Sigmoid colon (tissue), 4 donors: ENCODE data around the gene NFATC1.

Experiments
- POLR2A ChIP-seq, 2 donors: fragments of 450-650 bp; IDR thresholded peaks; one replicate each; pipeline ENCODE4 v1.6.1; 2016; ENCODE audit warnings: antibody characterized with exemption in 2 of 2, mild to moderate bottlenecking in 2 of 2, moderate library complexity in 2 of 2
- POLR2AphosphoS5 ChIP-seq, 4 donors: sonication (generic); formaldehyde crosslinking; IDR thresholded peaks; one replicate each; pipeline ENCODE4 v1.6.1; 2017; ENCODE audit warnings: antibody characterized with exemption in 4 of 4
- TF ChIP-seq, protein P1 (sequence below), 4 experiments: fragments of 450-650 bp in 3 of 4; fragments of 200-600 bp in 1 of 4; IDR thresholded peaks; one replicate each; pipeline ENCODE4 v1.5.1; 2016 to 2019; ENCODE audit warnings: antibody characterized with exemption in 4 of 4, mild to moderate bottlenecking in 3 of 4, moderate library complexity in 2 of 4

DNA sequence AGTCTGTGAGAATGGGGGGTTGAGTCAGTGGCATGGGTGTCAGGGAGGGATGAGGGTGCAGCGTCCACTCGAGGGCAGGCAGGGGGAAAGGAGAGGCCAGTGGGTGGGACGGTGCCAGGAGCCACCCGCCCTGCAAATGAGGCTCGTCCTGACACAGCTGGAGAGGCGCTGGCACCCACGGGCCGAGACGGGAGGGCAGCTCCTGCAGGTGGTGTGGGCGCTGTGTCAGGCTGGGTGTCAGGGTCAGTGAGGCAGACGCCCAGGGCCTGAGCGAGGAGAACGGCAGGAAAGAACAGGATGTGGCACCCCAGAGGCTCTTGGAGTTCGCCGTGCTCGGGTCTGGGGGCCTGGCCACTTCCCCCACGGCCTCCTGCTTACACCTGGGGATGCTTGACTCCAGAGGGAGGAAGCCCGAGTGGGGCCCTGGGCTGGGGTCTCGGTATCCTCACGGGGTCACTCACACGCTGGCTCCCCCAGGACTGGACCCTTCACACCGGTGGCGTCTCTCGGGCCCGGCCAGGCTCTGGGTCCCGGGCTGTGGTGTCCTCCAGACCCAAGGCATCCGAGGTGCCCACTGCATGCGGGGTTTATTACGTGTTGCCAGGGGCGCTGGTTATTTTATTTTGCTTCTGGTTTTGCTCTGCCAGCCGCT, 153.4 kb downstream of the NFATC1 start:
- TF ChIP-seq POLR2A (IDR thresholded peaks at IDR 0.05) (no peak), POLR2AphosphoS5 (IDR thresholded peaks at IDR 0.05) (no peak)
- TF ChIP-seq, protein P1, sequence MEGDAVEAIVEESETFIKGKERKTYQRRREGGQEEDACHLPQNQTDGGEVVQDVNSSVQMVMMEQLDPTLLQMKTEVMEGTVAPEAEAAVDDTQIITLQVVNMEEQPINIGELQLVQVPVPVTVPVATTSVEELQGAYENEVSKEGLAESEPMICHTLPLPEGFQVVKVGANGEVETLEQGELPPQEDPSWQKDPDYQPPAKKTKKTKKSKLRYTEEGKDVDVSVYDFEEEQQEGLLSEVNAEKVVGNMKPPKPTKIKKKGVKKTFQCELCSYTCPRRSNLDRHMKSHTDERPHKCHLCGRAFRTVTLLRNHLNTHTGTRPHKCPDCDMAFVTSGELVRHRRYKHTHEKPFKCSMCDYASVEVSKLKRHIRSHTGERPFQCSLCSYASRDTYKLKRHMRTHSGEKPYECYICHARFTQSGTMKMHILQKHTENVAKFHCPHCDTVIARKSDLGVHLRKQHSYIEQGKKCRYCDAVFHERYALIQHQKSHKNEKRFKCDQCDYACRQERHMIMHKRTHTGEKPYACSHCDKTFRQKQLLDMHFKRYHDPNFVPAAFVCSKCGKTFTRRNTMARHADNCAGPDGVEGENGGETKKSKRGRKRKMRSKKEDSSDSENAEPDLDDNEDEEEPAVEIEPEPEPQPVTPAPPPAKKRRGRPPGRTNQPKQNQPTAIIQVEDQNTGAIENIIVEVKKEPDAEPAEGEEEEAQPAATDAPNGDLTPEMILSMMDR (IDR thresholded peaks at IDR 0.05): no peak
